IMR-90 (cell line): ENCODE results near the gene ARHGEF10L. TPM values are rescaled to one million over a fixed set of nuclear protein-coding genes. Genes with fewer than 3 reads are reported as not detected.

Experiments
- ATAC-seq: fragments of 200-7000 bp; cut with Tn5 transposase; 2 replicates; pipeline ENCODE4 v1.9.1; 2020; ENCODE audit warnings: low read depth, mild to moderate bottlenecking, moderate library complexity
- BruUV-seq: library from RNA; stranded (reverse); fragments of 400-500 nt; replicated peaks from 2 replicates; lab custom pipeline; 2021; lab: Mats Ljungman, UMichigan
- CTCF ChIA-PET: fragments of 300-600 bp; formaldehyde crosslinking; extraction: SDS; loops from one replicate; lab custom pipeline; 2021; ENCODE audit warnings: antibody characterized with exemption; lab: Yijun Ruan, JAX
- POLR2A ChIA-PET: fragments of 300-600 bp; sonication (Branson Sonifier 250); formaldehyde crosslinking; loops from one replicate; lab custom pipeline; 2022; ENCODE audit warnings: antibody characterized with exemption; ENCODE audit not compliant: unreplicated experiment; lab: Charles Lee
- DNase-seq: peaks from one replicate; pipeline ENCODE4 v3.0.0; 2013
- H2AFZ ChIP-seq: replicated peaks from 2 replicates; pipeline ENCODE3; 2013; ENCODE audit warnings: low read length, mild to moderate bottlenecking; ENCODE audit not compliant: poor library complexity
- H2AK5ac ChIP-seq: 2 replicates; pipeline ENCODE4 v1.6.1; 2013; ENCODE audit warnings: low read depth, low read length, inconsistent platforms
- H2AK9ac ChIP-seq: replicated peaks from 2 replicates; pipeline ENCODE3; 2013; ENCODE audit warnings: mild to moderate bottlenecking, low read depth, low read length, moderate library complexity; ENCODE audit not compliant: poor library complexity
- H2BK120ac ChIP-seq: 2 replicates; pipeline ENCODE4 v1.6.1; 2013; ENCODE audit warnings: low read depth, low read length, inconsistent platforms
- H2BK15ac ChIP-seq: 3 replicates; pipeline ENCODE4 v1.6.1; 2013; ENCODE audit warnings: low read depth, low read length, inconsistent platforms
- H2BK20ac ChIP-seq: 2 replicates; pipeline ENCODE4 v1.6.1; 2013; ENCODE audit warnings: low read depth, mild to moderate bottlenecking, inconsistent platforms, low read length, moderate library complexity
- H2BK5ac ChIP-seq: 2 replicates; pipeline ENCODE4 v1.6.1; 2013; ENCODE audit warnings: mild to moderate bottlenecking, low read depth, low read length, inconsistent platforms; ENCODE audit not compliant: poor library complexity, severe bottlenecking
- H3K14ac ChIP-seq: replicated peaks from 2 replicates; pipeline ENCODE4 v1.6.1; 2013; ENCODE audit warnings: low read depth, low read length, inconsistent platforms
- H3K18ac ChIP-seq: 2 replicates; pipeline ENCODE4 v1.6.1; 2013; ENCODE audit warnings: low read depth, low read length, control low read depth
- H3K23ac ChIP-seq: 2 replicates; pipeline ENCODE4 v1.6.1; 2013; ENCODE audit warnings: low read depth, low read length, inconsistent platforms
- H3K27ac ChIP-seq: 2 replicates; pipeline ENCODE4 v1.5.1; 2013; ENCODE audit warnings: mild to moderate bottlenecking, control low read depth, low read length; ENCODE audit not compliant: insufficient read depth
- H3K27me3 ChIP-seq: 2 replicates; pipeline ENCODE4 v1.6.1; 2013; ENCODE audit warnings: low read length; ENCODE audit not compliant: control insufficient read depth, insufficient read depth
- H3K36me3 ChIP-seq: 2 replicates; pipeline ENCODE4 v1.6.1; 2013; ENCODE audit warnings: low read length, mixed read lengths; ENCODE audit not compliant: control insufficient read depth, insufficient read depth
- H3K4ac ChIP-seq: 2 replicates; pipeline ENCODE4 v1.6.1; 2013; ENCODE audit warnings: low read depth, low read length, inconsistent platforms
- H3K4me1 ChIP-seq: 2 replicates; pipeline ENCODE4 v1.6.1; 2013; ENCODE audit warnings: low read length, mixed read lengths; ENCODE audit not compliant: control insufficient read depth, insufficient read depth
- H3K4me2 ChIP-seq: 2 replicates; pipeline ENCODE4 v1.6.1; 2013; ENCODE audit warnings: low read depth, mild to moderate bottlenecking, control low read depth, low read length, moderate library complexity
- H3K4me3 ChIP-seq: 2 replicates; pipeline ENCODE4 v1.5.1; 2013; ENCODE audit warnings: low read depth, mild to moderate bottlenecking, control low read depth, low read length, moderate library complexity; ENCODE audit not compliant: insufficient read depth
- H3K56ac ChIP-seq: 2 replicates; pipeline ENCODE4 v1.6.1; 2013; ENCODE audit warnings: low read length, inconsistent platforms; ENCODE audit not compliant: insufficient read depth; ENCODE audit errors: extremely low read depth
- H3K79me1 ChIP-seq, 2 experiments: 2 replicates each; pipeline ENCODE4 v1.6.1; 2013; ENCODE audit warnings: low read length in 2 of 2, inconsistent platforms in 1 of 2, low read depth in 1 of 2
- H3K9ac ChIP-seq: 2 replicates; pipeline ENCODE4 v1.6.1; 2013; ENCODE audit warnings: low read depth, low read length, control low read depth
- H3K9me1 ChIP-seq: 2 replicates; pipeline ENCODE4 v1.6.1; 2013; ENCODE audit warnings: low read length, inconsistent platforms; ENCODE audit not compliant: insufficient read depth
- H3K9me3 ChIP-seq: 2 replicates; pipeline ENCODE4 v1.6.1; 2013; ENCODE audit warnings: low read length; ENCODE audit not compliant: control insufficient read depth, insufficient read depth
- H4K20me1 ChIP-seq: 2 replicates; pipeline ENCODE4 v1.6.1; 2013; ENCODE audit warnings: low read length, inconsistent platforms; ENCODE audit not compliant: insufficient read depth
- H4K5ac ChIP-seq: 2 replicates; pipeline ENCODE4 v1.6.1; 2013; ENCODE audit warnings: mild to moderate bottlenecking, low read depth, low read length, control low read depth
- H4K8ac ChIP-seq, 2 experiments: 2 replicates each; pipeline ENCODE4 v1.6.1; 2013; ENCODE audit warnings: low read depth in 2 of 2, low read length in 2 of 2, control low read depth in 1 of 2, inconsistent platforms in 1 of 2
- H4K91ac ChIP-seq: 2 replicates; pipeline ENCODE4 v1.6.1; 2013; ENCODE audit warnings: low read depth, low read length, inconsistent platforms; ENCODE audit not compliant: insufficient read depth
- CHD1 ChIP-seq: IDR thresholded peaks from 2 replicates; pipeline ENCODE4 v1.6.1; 2012; ENCODE audit warnings: low read depth, low read length, improper control_type of control experiment
- MAFK ChIP-seq: IDR thresholded peaks from 2 replicates; pipeline ENCODE4 v1.6.1; 2012; ENCODE audit warnings: low read depth, low read length, improper control_type of control experiment
- MXI1 ChIP-seq: IDR thresholded peaks from 2 replicates; pipeline ENCODE4 v1.6.1; 2012; ENCODE audit warnings: low read depth, mild to moderate bottlenecking, low read length, moderate library complexity, borderline replicate concordance
- POLR2A ChIP-seq: IDR thresholded peaks from 2 replicates; pipeline ENCODE4 v1.6.1; 2012; ENCODE audit warnings: mild to moderate bottlenecking, low read depth, low read length
- USF2 ChIP-seq: fragments of 150-350 bp; IDR thresholded peaks from 2 replicates; pipeline ENCODE4 v1.6.1; 2017; ENCODE audit warnings: mild to moderate bottlenecking, antibody characterized with exemption, low read length, low read depth
- WGBS, 2 experiments: methylation state at CpG; one replicate each; pipeline versions ENCODE4 v1.1.5 to v1.1.7; 2013; ENCODE audit warnings: missing lambda C conversion rate in 2 of 2; ENCODE audit not compliant: insufficient read length in 1 of 2; ENCODE audit errors: extremely low coverage in 2 of 2; 5-methylcytosine and 5-hydroxymethylcytosine counted together
- dilution Hi-C: fragments of 300-500 bp; cut with HindIII; formaldehyde crosslinking; loops from one replicate; pipeline ENCODE4 v1.14.3; 2018; ENCODE audit warnings: low sequenced_read_pairs; ENCODE audit not compliant: unreplicated experiment
- in situ Hi-C: fragments of 300-500 bp; cut with MboI; formaldehyde crosslinking; loops from 3 replicates; pipeline ENCODE4 v1.14.3; 2019; ENCODE audit warnings: low sequenced_read_pairs, inconsistent platforms, mixed read lengths
- intact Hi-C: fragments of 100-400 bp; cut with micrococcal nuclease; formaldehyde crosslinking; loops from 2 replicates; pipeline ENCODE4 v1.10.0; 2022
- polyA plus RNA-seq, 3 experiments: library from polyadenylated mRNA; depleted of rRNA; stranded (reverse); fragments of >200 nt; gene quantifications; 2 replicates each; pipeline ENCODE4 v1.2.3, GENCODE V29; 2012; ENCODE audit warnings: low replicate concordance in 1 of 3
- total RNA-seq: library from RNA; depleted of rRNA; stranded (reverse); fragments of >200 nt; gene quantifications from 2 replicates; pipeline ENCODE4 v1.2.3, GENCODE V29; 2012

Gene ARHGEF10L
- total and polyA plus RNA-seq, 2 of the 4 experiments (the other 2 are of a cell fraction) = 4.8 to 12.4 TPM

- TF ChIP-seq CHD1 = no peak
- TF ChIP-seq MAFK = no peak
- TF ChIP-seq POLR2A = no peak
Observed at GRCh38 chr1:17561247-17561548, 21.7 kb downstream of the ARHGEF10L start (continued).

DNA sequence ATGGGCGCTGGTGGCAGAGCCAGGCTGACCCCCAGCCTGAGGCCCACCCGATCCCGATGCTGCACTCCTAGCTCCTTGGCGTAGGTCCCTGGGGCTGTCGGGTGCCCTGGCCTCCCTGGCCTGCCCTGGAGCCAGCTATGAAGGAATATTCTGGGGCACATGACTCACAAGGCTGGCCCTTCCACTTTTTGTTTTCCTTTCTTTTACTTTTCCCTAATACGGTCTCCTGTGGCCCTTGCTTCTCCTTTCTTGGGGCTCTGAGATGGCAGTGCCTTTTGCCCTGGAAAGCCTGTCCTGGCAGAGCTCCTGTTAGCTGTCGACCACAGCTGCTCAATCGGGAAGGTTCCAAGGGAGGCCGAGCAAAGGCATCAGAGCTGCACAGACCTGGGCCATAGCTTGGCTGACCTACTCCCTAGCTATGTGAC lies 22.1 kb downstream of the ARHGEF10L start:
- TF ChIP-seq USF2 (peak; percentile 48; the same call in 1 of the 2 replicates), MXI1 (no peak)
- Histone ChIP-seq H3K79me1 (peaks cover 47 to 71% of the 10 kb centered on the region in 2 experiments), H3K9ac (peak overlapping the region; percentile 6; the same call in 1 of the 2 replicates), H3K14ac (peak overlapping the region; percentile 31; the same call in 1 of the 2 replicates), H2AFZ (peak overlapping the region; percentile 73), H3K9me1 (peaks cover 14% of the 10 kb centered on the region), H3K4me1 (peaks cover 15% of the 10 kb centered on the region), H3K9me3 (no peaks in the 10 kb centered on the region), H3K4me3 (no peak overlapping the region), H3K23ac (peak overlapping the region; percentile 41; the same call in 1 of the 2 replicates), H2BK5ac (no peak overlapping the region), H3K27me3 (no peaks in the 10 kb centered on the region), H3K36me3 (no peaks in the 10 kb centered on the region), H3K56ac (no peak overlapping the region), H4K8ac (peak overlapping the region; percentile 60 to 79; a peak in 2 of 4 replicates), H3K4me2 (peak overlapping the region; percentile 31; the same call in 1 of the 2 replicates), H2BK15ac (0 out of 3 replicates have a peak overlapping the region, but pooled peaks have one; percentile 64), H3K18ac (peak overlapping the region; percentile 16; the same call in 1 of the 2 replicates), H2AK5ac (peak overlapping the region; percentile 88), H4K20me1 (peaks cover 9% of the 10 kb centered on the region; the same call in 1 of the 2 replicates), H3K4ac (peak overlapping the region; percentile 41), H2BK20ac (no peak overlapping the region), H4K5ac (peak overlapping the region; percentile 45), H2AK9ac (peak overlapping the region; percentile 93), H4K91ac (peak overlapping the region; percentile 76; the same call in 1 of the 2 replicates), H2BK120ac (peak overlapping the region; percentile 33; the same call in 1 of the 2 replicates), H3K27ac (peak overlapping the region; percentile 22)
- dilution Hi-C loops (no loop called here), in situ Hi-C loops (no loop called here), intact Hi-C loops (no loop called here)
- POLR2A ChIA-PET = no interaction called here
- CTCF ChIA-PET = no interaction called here
- DNase-seq (no peak), ATAC-seq (peak; percentile 76)
- 64% methylated on average over 7 of the region's 9 CpGs; no CpG with 5 or more reads in 1 of the 2 experiments for WGBS, 2 experiments
- BruUV-seq = no TSS peak
